ENCODE measurements around the gene OVOL1.

The OVOL1 gene

DNA sequence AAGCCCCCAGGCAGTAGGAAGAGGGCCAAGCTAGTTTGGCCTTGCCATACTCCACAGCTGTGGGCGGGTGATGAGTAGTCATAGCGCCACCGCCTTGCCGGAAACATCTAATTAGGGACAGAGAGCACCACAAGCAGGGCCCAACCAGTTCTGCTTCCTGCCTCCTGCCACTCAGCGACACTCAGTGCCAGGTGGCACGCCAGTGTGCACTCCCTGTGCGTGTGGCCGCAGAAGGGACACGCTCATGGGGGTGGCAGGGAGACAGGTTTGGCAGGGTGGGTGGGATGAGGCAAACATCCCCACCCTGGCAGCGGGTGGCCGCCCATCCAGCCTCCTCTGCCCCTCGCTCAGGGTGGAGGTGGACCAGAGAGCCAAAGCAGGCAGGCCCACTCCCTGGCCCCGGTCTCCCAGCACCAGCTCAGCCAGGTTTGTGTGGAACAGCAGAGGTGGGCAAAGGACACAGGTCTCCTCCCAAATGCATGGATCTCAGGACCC lies 4.9 kb downstream of the OVOL1 start:
- DNase-seq (ENCODE audit: low read depth) = no peak

GRCh38 chr11:65792456-65792855 lies 5.6 kb downstream of the OVOL1 start:
- DNase-seq (ENCODE audit: low read depth) = no peak

DNA sequence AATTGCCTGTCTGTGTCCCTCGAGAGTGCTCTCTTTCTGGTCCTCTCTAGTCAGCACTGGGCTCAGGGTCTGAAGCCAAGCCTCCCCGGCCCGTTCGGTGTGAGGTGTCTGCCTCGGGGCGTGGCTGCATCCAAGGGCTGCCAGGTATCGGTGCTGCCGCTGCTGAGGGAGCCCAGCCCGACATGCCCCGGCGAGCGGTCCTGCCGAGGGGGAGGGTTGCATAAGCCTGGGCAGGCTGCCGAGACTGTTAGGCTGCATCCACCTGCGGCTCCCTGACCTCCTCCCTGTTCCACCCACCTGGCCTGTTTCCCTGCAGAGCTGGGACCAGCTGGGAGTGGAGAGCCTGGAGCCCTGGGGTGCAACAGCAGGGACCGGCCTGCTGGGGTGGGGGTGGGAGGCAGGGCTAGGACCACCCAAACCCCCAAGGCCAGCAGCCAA lies 6.3 kb downstream of the OVOL1 start:
- no peak for DNase-seq (ENCODE audit: low read depth)

DNA sequence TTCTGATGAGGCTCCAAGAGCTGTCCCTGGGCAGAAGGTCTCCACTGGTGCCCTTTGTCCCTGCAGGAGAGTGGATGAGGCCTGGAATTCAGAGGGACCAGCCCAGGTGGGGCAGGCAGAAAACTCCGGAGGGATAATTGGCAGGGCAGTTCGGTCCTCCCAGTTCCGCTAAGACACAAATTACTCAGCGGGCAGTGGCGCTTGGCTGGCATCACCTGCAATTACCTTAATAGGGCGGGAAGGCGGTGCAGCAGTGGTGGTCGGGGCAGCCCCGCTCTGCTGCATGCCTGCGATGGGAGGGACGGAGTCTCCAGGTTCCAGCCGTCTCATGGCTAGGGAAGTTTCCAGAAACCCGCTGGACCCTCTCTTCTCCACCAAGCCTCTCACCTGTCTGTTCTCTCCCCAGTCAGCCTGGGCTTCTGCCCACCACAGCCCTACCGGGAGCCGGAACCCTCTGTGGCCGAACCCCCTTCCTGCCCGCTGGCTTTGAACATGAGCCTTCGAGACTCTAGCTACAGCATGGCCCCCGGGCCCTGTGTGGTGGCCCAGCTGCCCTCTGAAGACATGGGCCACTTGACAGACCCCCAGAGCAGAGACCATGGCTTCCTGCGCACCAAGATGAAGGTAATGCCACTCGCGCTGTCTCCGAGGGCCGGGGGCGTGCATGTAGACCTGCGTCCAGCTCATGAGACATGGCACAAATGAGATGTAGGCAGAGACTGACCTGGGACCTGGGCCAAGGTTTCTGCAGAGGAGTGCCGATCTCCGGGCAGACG lies 7.0 kb downstream of the OVOL1 start:
- DNase-seq (ENCODE audit: low read depth) = no peak

- DNase-seq (ENCODE audit: low read depth) = no peak
Measured at GRCh38 chr11:65794570-65795510, 8.0 kb downstream of the OVOL1 start.

DNA sequence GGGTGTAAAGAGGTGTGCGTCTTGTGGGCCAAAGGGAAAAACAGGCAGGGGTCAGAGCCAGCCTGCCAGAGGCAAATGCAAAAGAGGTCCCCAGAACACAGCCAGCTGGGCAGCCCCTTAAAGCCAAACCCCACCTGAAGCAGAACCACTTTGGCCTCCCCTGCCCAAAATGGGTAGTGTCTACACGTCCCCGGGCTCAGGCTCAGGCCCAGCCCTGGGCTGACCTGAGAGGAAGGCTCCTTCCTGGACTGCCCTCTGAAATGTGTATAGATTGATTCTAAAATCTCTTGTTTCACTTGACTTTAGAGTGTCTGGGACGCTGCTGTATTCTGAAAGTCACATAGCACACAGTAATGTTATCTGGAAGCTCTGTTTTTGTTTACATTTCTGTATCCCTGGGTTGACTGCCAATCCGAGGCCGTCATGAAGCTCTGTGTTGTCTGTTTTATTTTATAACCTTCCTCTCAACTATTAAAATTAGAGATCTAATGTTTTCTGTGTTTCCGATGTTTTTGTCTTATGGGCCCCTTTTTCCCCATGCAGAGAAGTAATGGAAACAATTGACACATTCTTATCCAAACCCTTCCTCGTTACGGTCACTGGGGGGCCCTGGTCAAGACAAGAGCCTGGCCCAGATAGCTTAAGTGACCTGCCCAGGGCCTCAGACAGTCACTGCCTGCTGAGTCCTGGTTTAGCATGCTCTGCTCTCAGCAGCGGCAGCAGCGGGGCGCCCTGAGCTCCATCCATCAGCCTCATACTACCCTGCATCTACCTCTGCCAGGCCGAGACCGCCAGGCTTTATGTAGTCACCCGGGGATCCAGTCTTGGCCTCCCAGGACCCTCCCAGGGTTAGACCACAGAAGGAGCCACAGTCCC lies 10.1 kb downstream of the OVOL1 start:
- no peak for DNase-seq (ENCODE audit: low read depth)

DNA sequence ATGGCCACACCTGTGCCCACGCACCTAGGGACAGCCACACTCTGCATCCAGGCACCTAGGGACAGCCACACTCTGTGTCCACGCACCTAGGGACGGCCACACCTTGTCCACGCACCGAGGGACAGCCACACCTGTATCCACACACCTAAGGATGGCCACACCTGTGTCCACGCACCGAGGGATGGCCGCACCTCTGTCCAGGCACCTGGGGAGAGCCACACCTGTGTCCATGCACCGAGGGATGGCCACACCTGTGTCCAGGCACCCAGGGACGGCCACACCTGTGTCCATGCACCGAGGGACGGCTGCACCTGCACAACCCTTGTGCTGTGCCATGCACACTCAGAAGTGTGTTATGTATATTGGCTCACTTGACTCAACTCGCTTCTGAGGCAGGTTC lies 10.8 kb downstream of the OVOL1 start:
- DNase-seq (ENCODE audit: low read depth) = no peak

DNA sequence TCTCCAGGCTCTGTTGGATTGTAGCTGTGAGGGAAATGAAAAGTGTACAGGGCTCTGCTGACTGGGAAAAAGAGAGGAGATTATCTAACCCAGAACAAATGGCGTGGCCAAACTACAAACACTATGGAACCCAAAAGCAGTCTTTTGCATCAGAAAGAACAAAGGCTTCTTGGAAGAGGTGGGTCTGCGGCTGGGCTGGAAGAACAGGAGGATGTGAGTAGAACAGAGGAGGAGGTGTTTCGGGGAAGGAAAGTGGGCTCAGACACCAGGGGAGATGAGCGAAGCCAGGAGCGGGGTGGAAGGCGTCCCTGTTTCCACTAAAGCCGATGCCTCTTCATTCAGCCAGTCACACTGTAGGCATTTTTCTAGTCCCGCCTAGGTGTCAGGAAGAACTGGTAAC lies 12.0 kb downstream of the OVOL1 start:
- no peak for DNase-seq (ENCODE audit: low read depth)

- DNase-seq (ENCODE audit: low read depth) = no peak
Measured at GRCh38 chr11:65801153-65801987, 14.5 kb downstream of the OVOL1 start.

DNA sequence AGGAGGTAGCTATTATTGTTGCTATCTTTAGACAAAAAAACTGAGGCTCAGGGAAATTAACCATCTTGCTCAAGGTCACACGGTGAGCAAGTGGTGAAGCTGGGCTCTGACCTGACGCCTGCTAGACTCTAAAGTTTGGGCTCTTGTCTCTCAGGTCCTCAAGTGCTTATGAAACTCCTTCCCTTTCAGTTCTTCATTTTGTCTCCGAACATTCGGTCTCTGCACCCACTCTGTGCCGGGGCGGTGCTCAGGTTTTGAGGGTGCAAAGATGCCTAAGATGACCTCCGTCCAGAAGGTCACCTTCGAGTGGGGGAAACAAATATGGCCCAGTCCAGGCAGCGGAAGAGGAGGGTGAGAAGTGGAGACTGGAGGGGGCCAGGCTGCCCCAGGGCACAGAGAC lies 16.0 kb downstream of the OVOL1 start:
- no peak for DNase-seq (ENCODE audit: low read depth)

GRCh38 chr11:65803797-65804492 lies 17.1 kb downstream of the OVOL1 start:
- DNase-seq (ENCODE audit: low read depth) = no peak

DNA sequence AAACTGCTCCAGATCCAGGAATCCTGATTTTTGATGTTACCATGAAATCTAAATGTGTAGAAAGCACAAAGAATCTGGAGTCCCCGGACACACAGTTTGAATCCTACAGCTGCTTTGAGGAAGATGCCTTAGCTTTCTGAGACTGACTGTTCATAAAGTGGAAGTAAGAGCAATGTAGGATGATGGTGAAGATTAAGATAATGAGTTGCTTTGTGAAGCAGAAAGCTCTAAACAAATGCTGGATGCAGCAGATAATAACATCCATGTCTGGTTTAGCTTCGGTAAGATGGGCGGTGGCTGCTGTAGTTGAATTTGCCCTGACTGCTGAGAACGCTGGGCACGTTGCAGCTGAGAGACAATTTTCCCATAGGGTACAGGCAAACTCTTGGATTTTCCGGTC lies 20.1 kb downstream of the OVOL1 start:
- no peak for DNase-seq (ENCODE audit: low read depth)

DNA sequence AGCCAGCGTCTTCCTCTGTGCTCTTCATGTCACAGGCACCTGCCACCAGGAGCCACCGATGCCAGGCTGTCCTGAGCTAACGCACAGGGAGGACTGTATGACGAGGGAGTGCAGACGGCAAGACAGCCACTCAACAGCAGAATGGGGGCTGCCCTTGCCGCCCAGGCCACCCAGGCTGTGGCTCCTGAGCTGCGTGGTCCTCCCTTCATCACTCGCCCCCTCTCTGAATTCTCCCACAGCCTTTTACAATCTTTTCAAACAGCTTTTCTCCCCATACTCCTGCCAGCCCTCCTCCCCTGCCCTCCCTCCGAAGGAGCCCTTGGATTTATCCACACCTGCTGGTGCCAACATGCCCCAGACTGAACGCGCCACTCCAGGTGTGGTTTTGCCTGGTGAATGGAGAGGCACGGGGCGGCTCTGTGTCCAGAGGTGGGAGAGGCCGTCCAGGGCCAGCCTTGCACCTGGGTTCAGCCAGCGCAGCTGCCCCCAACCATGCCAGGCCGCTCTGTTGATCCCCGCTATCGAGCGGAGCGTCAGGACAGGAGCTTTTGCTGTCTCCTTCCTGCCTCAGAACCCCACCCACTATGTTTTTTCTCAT lies 22.0 kb downstream of the OVOL1 start:
- DNase-seq (ENCODE audit: low read depth) = no peak

GRCh38 chr11:65809496-65809895 lies 22.6 kb downstream of the OVOL1 start:
- DNase-seq (ENCODE audit: low read depth) = no peak

DNA sequence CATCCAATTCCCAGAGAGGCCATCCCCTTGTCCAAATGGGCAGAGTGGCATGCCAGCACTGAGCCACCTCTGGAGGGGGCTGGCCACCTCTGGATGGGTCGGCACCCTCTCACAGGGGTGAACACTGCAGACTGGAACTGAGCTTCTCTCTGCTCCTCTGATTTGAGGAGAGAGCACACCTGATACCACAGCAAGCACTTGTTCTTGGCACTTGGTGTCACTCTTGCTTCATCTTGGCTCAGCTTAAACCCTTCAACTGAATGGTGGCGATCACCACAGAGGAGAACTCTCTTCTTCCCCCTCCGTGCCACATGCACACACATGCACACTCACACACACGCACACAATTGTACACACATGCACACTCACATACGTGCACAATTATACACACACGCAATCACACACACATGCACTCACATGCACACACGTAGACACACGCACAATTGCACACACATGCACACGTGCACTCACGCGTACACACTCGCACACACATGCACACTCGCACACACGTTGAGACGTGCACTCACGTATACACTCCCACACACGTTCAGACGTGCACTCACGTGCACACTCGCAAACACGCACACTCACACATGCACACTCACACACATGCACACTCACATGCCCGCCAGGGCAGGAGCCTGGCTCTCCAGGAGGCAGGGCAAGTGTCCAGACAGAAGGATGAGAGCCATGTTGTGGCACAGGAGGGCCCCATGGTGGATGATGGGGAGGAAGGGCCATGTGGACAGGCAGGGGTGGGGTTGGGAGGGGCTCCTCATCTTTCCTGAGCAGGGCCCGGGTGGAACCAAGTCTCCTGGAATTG lies 23.4 kb downstream of the OVOL1 start:
- no peak for DNase-seq (ENCODE audit: low read depth)

DNA sequence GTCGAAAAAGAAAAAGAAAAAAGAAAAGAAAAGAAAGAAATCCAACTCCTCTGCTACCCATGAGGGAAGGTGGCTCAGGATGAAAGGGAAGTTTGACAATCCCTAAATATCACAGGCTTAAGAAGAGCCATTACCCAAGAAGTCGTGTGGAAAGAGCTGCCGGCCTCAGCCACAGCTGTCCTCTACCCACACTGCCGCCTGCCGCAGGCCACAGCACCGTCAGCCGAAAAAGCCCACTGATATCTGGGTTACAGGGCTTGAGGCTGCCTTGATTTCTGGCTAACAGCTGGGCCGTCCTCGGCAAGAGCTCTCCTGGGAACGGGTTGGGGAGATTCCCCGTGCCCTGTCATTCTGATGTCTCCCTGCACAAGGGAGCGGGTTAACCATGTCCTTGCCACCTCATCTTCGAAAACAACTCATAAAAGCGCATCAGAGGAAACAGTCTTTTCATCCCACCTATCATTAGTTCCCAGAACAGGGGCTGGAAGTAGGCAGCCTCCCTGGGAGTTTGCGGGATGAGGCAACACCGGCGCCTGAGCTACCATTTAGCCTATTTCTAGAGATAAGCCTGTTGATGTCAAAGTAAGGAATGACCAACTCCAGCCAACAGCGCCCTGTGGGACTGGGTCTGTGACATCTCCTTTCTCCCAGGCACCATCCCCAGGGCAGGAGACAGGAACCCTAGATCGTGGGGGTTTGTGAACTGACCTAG lies 25.1 kb downstream of the OVOL1 start:
- DNase-seq (ENCODE audit: low read depth) = no peak

DNA sequence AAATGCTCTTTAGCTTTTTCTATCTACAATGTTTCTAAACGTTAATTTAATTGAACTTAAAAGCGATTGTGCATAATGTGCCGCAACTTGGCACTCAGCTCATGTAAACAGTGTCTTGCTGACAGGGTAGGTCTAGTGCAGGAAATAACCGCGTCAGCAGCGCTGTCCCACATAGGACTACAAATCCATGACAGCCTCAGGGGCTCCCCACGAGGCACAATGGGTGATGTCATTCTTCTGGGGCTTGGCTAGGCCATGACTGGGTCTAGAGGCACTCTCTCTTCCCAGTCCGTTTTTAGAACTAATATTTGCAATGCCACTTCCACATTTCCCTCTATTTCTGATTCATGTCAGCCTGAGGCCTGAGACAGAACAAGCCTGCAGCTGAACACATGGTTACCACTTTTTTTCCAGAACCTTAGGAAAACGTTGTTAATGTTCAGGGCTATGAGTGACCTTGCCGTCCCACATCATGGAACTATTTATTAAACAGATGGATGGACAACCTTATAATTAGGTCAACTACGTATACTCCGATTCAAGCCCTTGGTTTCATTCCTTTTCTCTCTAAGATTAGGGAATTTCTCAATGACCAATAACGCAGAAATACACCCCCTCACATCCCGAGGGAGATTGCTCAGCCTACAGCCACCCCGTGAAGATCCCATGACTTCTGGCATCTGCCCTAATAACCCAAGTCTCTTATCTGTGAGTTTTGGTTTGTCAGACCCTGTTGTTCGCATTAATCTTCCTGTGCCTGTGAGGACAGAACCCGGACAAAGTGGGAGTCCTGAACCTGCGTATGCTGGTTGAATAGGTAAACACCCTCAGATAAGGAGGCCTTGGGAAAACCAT lies 27.5 kb downstream of the OVOL1 start:
- DNase-seq (ENCODE audit: low read depth) = peak; percentile 15

Measured in stromal cell of bone marrow (primary cell).